Effector CD8-positive, alpha-beta T cell (primary cell): ENCODE data around the gene SUSD6.
"Not testable (repeated sequence)": the region's sequence is repeated elsewhere in the genome, so short reads cannot be mapped to it uniquely, and the experiment has no call there.

Source experiments
- DNase-seq: peaks from one replicate; lab custom pipeline; 2025; lab: John Stamatoyannopoulos, UW

Gene SUSD6

GRCh38 chr14:69713209-69713781 lies 101.9 kb downstream of the SUSD6 start:
- DNase-seq: no peak

- DNase-seq: no peak
These were observed 102.7 kb downstream of the SUSD6 start for GRCh38 chr14:69713993-69714679.

GRCh38 chr14:69715725-69716477 lies 104.5 kb downstream of the SUSD6 start:
- DNase-seq: no peak

- no peak for DNase-seq
These were observed 105.2 kb downstream of the SUSD6 start for GRCh38 chr14:69716478-69717187.

- not testable (repeated sequence) for DNase-seq
These were observed 107.2 kb downstream of the SUSD6 start for GRCh38 chr14:69718614-69719013.

- DNase-seq: no peak
These were observed 108.1 kb downstream of the SUSD6 start for GRCh38 chr14:69719501-69719951.

- DNase-seq: no peak
These were observed 109.5 kb downstream of the SUSD6 start for GRCh38 chr14:69720912-69721311.

GRCh38 chr14:69726761-69727511 lies 115.5 kb downstream of the SUSD6 start:
- DNase-seq: peak; percentile 76

GRCh38 chr14:69727860-69728259 lies 116.5 kb downstream of the SUSD6 start:
- DNase-seq: no peak

GRCh38 chr14:69731919-69732598 lies 120.7 kb downstream of the SUSD6 start:
- not testable (repeated sequence) for DNase-seq

GRCh38 chr14:69736405-69736804 lies 125.0 kb downstream of the SUSD6 start:
- not testable (repeated sequence) for DNase-seq

- DNase-seq: no peak
These were observed 129.7 kb downstream of the SUSD6 start for GRCh38 chr14:69741055-69741454.

GRCh38 chr14:69749956-69750355 lies 138.6 kb downstream of the SUSD6 start:
- DNase-seq: no peak

GRCh38 chr14:69750495-69750894 lies 139.1 kb downstream of the SUSD6 start:
- DNase-seq: no peak

GRCh38 chr14:69752773-69753172 lies 141.4 kb downstream of the SUSD6 start:
- DNase-seq: no peak

- no peak for DNase-seq
These were observed 142.5 kb downstream of the SUSD6 start for GRCh38 chr14:69753860-69754259.

- DNase-seq: no peak
These were observed 143.1 kb downstream of the SUSD6 start for GRCh38 chr14:69754487-69754886.

GRCh38 chr14:69755296-69755695 lies 143.9 kb downstream of the SUSD6 start:
- DNase-seq: no peak

- no peak for DNase-seq
These were observed 144.4 kb downstream of the SUSD6 start for GRCh38 chr14:69755784-69756183.

GRCh38 chr14:69756298-69756697 lies 144.9 kb downstream of the SUSD6 start:
- no peak for DNase-seq

- DNase-seq: no peak
These were observed 149.4 kb downstream of the SUSD6 start for GRCh38 chr14:69760810-69761209.
